Dermis microvascular lymphatic vessel endothelial cell (primary cell): Measurements from ENCODE around the gene SPTSSA. TPM values are rescaled to one million over a fixed set of nuclear protein-coding genes. Genes with fewer than 3 reads are reported as not detected.
"Not testable (repeated sequence)": the region's sequence is repeated elsewhere in the genome, so short reads cannot be mapped to it uniquely, and the experiment has no call there.

Experiments
- DNase-seq, 2 donors: peaks; one replicate each; pipeline versions ENCODE4 v3.0.0 to v3.0.0-alpha.2; 2010; ENCODE audit warnings: low read depth in 2 of 2
- total RNA-seq: library from RNA; depleted of rRNA; stranded (reverse); fragments of >200 nt; gene quantifications from 2 replicates; pipeline ENCODE4 v1.2.1, GENCODE V29; 2014

The SPTSSA gene
- total RNA-seq, 1 donor from 2014 or later, result 18.4 TPM

DNA sequence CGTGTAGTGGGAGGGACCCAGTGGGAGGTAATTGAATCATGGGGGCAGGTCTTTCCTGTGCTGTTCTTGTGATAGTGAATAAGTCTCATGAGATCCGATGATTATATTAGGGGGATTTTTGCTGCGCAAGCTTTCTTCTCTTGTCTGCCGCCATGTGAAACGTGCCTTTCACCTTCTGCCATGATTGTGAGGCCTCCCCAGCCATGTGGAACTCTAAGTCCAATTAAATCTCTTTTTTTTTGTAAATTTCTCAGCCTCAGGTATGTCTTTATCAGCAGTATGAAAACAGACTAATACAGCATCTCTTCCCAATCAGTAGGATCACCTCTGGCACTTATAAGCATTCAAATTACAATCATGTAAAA, 34.0 kb downstream of the SPTSSA start:
- DNase-seq, result not testable (repeated sequence)

DNA sequence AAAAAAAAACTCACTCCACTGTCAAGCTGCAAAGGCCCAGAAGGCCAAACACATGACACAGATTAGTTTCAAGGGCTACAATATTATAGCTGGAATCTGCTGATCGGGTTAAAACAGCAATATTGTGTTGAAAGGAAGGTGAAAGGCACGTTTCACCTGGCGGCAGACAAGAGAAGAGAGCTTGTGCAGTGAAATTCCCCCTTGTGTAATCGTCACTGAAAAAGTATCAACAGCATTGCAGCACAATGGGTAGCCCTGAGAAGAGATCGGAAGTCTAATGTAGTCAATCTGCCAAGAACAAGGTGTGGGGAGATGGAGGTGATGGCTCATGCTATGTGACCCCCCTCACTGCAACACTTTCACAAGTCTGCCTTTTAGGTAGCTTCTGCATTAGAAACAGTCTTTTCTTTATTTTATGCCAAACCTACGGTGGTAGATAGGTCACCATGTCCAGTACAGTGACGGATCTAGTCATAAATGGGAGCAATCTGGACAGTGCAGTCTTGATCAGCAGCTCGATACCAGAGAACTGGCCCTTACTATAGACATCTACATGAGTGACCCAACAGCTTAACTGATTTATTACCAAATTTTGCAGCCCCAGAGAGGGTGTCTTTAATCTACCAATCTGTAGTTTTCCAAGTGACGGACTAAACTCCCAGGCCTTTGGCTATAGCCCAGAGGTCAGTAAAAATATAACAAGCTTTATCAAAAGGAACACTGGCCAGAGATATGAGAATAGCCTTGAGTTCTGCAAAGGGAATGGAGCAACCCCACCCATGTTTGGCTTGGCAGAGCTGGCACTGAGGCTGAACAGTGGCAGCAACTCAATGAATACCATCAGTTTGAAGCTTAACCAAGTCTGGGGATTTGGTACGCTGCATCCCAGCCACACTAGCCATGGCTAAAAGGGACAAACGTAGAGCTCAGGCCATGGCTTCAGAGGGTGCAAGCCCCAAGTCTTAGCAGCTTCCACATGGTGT, 35.4 kb downstream of the SPTSSA start:
- DNase-seq, result no peak

DNA sequence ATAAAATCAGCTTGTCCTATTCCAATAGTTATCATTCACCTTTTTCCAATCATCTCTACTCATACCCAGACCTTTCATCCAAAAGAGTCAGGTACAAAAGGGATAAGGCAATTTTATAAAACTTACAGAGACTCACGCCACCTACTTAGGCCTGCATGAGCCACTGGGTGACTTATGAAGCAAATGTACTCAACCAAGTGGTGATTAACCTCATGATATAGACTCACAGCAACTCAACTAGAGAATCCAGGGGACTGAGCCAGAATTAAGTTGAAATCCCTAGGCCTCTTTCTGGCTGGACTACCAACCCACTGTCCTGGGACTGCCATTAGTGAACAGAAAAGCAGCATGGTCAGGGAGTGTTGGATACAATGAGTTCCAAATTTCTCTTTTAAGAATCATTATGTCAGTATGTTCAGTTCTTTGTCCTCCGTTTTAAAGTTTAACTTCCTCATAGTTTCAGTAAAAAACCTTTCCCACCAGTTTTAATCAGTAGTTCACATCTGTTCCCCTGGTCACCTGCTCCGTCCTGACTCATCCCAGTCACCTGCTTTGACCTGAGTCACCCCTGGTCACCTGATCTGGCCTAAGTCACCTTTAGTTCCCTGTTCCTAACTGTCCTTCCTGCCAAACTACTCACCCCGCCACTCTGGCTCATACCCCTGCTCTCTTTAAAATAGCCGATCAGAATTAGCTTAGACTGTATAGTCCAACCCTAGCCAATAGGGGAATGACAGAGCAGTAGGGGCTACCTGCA, 36.8 kb downstream of the SPTSSA start:
- DNase-seq, result no peak

DNA sequence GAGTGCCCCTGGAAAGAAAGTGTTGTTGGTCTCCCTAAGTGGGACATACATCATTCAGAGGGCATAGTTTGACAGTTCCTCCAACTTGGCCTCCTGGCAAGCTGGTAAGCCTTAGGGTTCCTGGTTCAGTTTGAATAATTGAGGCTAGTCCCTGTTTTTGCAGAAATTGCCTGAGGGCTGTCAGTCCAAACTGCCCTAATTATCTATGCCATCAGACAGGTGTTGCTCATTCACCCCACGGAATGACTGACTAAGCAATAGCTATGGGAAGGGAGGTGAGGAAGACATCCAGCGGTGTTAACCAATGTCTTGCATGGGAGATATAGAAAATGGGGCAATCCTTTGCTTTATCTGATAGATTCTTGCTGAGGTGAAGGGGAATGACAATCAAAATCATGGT, 37.6 kb downstream of the SPTSSA start:
- no peak for DNase-seq

DNA sequence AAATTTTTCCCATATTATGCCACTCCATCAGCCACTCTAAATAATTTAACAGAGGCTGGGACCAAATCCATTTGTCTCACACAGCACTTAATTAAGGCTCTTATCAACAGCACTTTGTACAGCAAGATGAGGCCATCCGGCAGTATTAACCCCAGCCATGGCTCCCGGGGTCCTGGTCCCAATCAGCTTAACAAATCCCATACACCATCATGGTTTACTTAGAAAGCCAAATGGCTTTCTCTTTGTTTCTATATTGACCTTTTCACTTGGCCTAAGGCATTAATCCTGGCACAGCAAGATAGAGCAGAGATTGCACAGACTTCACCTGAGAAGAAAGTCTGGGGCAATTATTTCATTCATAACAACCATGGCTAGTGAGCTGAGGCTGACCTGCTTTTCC, 38.6 kb downstream of the SPTSSA start:
- no peak for DNase-seq

DNA sequence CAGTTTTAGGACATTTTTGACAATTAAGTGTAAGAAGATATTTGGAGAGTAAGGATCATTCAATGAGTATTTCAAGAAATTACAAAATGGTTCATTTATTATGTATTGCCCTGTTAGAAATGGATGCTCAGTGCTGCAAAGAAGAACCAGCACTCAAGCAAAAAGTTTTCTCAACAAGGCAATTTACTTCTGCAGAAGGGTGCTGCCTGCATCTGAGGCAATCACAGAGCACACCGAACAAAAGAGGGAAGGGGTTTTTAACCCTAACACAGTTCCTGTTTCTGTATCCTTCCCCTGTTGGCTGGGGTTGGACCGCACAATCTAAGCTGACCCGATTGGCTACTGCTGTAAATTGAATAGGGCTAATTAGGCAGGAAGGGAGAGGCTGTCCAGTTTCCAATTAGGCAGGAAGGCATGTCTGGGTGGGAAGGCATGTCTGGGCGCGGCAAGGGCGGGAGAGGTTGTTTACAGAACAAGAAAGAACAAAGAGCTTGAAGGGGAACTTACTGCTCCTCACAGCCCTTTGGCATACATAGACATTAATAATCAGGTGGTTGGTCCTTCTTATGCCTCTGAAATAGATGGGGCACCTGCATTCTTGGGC, 41.4 kb downstream of the SPTSSA start:
- DNase-seq, result no peak

DNA sequence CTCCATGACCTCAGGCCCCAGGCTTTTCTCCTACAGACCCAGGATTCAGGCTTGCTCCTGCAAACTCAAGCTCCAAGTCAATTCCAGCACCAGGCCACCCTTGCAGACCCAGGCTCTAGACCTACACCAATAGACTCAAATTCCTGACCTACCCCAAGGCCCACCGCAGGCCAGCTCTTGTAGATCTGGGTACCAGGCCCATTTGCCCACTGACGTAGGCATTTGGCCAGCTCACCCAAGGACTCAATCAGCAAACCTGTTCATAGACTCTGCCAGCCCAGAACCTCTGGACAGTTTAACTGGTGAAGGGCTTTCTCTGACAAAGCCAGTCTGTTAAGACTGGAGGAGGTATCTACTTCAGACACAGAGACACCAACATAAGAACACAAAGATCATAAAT, 52.3 kb downstream of the SPTSSA start:
- no peak for DNase-seq

DNA sequence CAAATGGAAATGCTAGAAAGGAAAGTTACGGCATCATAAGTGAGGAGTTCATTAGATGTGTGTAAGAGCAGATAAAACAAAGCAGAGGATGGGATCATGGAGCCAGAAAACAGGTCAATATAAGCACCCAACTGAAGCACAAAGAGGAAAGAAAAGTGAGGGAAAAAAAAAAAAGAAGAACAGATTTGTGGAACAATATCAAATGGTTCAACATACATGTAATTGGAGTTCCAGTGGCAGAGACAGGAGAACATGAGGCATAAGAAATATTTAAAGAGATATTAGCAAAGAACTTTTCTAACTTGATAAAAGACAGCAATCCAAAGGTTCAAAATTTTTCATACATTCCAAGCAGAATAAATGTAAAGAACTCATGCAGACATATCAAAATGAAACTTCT, 54.1 kb downstream of the SPTSSA start:
- no peak for DNase-seq

DNA sequence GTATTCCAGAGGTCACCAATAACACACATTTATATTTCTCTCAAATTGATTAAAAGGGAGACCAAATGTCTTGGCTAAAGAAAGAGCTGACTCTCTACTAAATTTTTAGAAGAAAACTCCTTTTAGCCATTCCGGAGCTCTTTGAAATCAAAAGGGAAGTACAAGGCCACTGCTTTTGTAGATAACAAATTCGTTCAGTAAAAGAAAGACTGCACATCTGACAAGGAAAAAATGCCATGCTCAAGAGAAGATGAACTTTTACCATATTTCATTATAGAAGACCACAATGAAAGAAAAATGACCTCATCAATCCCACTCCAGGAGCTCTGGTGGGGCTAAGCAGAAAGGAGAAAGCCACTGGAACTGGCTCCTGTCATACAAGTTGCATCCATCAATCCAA, 57.6 kb downstream of the SPTSSA start:
- DNase-seq, result no peak

DNA sequence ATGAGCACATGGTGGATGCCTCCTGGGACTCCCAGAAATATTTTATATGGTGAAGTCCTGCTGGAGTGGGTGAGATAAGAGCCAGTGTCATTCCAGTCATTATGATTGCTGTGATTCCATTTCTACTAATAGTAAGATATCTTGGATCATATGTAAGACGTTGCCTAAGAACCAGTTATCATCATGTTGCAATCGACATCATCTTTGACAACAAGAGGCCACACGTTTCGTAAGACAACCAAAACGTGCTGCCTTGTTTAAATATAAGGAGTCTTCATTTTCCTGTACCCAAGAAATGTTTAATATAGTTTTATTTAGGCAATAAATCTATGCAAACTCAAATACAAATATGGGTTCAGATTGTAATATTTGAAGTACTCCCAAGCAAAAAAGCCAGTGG, 58.4 kb downstream of the SPTSSA start:
- DNase-seq, result no peak

DNA sequence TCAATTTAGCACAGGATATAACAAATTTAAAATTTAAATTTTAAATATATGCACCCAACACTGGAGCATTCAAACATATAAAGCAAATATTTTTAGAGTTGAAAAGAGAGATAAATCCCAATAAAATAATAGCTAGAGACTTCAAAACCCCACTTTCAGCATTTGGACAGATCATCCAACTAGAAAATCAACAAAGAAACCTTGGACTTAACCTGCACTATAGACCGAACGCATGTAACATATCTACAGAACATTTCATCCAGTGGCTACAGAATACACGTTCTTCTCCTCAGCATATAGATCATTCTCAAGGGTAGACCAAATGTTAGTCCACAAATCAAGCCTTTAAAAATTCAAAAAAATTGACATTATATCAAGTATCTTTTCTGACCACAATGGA, 64.0 kb downstream of the SPTSSA start:
- no peak for DNase-seq

DNA sequence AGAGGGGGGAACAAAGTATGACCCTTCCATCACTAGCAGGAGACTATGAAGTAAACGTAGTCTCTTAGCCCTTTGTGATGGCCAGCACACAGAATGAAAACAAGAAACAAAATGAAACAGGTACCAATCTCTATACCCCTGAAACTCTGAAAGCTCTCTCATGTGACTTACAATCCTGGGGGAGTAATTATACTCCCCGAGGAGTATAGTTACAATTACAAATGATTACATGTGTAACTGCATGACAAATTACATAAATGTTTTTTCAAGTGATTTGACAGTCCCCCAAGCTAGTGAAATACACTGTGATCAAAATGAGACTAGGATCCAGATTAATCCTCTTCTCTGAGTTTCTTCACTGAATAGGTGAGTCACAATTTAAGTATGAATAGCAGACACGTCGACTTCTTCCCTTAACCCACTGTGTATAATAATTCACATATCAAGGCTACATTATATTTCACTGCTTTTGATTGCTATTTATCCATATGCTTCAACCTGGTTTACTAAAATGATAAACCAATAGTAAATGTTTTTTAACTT, 74.0 kb downstream of the SPTSSA start:
- no peak for DNase-seq

DNA sequence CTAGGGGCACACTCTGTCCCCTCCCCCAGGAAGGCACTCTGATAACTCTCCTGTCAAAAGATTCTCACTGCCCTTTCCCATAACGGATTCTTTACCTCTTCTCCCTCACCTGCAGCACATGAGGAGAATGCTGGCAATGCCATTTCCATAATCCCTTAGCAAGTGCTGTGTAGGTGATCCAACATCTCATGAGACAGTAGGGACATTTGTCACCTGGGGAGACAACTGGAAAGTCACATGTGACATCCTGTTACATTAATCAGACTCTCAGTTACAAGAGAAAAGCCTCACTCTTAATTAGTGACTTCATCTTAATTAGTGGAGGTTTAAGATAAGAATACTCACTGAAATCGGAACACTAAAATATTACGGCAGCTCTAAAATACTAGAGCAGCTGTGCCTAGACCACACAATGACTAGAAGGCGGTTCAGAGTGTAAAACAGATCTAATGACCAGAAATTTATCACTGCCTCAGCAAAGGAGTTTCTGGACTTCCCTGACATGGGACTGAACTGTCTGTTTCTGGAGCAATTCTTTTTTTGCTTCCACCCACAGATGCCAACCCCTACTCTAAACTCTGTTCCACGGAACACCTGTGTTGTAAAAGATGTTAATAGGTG, 75.1 kb downstream of the SPTSSA start:
- no peak for DNase-seq

DNA sequence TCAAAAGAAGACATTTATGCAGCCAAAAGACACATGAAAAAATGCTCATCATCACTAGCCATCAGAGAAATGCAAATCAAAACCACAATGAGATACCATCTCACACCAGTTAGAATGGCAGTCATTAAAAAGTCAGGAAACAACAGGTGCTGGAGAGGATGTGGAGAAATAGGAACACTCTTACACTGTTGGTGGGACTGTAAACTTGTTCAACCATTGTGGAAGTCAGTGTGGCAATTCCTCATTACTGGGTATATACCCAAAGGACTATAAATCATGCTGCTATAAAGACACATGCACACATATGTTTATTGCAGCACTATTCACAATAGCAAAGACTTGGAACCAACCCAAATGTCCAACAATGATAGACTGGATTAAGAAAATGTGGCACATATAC, 76.2 kb downstream of the SPTSSA start:
- not testable (repeated sequence) for DNase-seq

DNA sequence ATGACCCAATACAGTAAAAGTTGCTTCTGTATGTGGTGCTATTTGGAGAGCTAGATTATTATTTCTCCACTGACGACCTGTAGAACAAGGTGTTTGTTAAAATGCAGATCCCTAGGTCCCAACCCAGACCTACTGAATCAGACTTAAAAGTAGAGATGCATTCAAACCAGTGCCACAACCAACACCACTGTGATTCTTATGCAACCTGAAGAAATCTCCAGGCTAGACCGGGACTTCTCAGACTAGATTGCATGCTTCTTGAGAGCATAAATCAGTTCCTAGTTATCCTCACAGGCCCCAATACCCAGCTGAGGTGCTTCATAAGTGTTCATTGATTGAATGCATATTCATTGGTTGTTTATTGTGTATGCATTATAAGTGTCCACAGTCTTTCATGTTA, 78.2 kb downstream of the SPTSSA start:
- no peak for DNase-seq

Other genes with a start within 250 kb of the SPTSSA start
- 34.4 and 37.7 TPM in 2 replicates for gene EAPP, start 77.5 kb upstream of the SPTSSA start, total RNA-seq
- 78.9 and 80.5 TPM in 2 replicates for gene SNX6, start 167.9 kb upstream of the SPTSSA start, total RNA-seq